Activated naive CD8-positive, alpha-beta T cell treated with anti-CD3 and anti-CD28 coated beads, Interleukin-2, amount 50 U/mL, for 16 hours (primary cell): ENCODE measurements around the gene GPX1.

ENCODE experiments used
- DNase-seq: peaks from one replicate; pipeline ENCODE4 v3.0.0-alpha.2; 2020; ENCODE audit warnings: low read depth, low spot score

Gene GPX1

GRCh38 chr3:49313896-49314688 is 44.1 kb downstream of the GPX1 start:
- DNase-seq = no peak

- DNase-seq = no peak
Observed at GRCh38 chr3:49311283-49311682, 46.9 kb downstream of the GPX1 start.

- DNase-seq = no peak
Observed at GRCh38 chr3:49310677-49311076, 47.5 kb downstream of the GPX1 start.
